RWPE2 (cell line): ENCODE data around the gene LARGE1.

Source experiments
- ATAC-seq: fragments of 200-7000 bp; cut with Tn5 transposase; 3 replicates; pipeline ENCODE4 v1.9.1; 2021; ENCODE audit warnings: low read depth
- DNase-seq: peaks from one replicate; pipeline ENCODE4 v3.0.0-alpha.2; 2020; ENCODE audit warnings: low spot score
- H3K27ac ChIP-seq: fragments of 450-650 bp; 2 replicates; pipeline ENCODE4 v1.5.1; 2017; ENCODE audit warnings: mild to moderate bottlenecking; ENCODE audit not compliant: poor library complexity, severe bottlenecking
- H3K27me3 ChIP-seq: fragments of 250-450 bp; sonication (Bioruptor Pico); 2 replicates; pipeline ENCODE4 v1.5.1; 2021; ENCODE audit warnings: mild to moderate bottlenecking, moderate library complexity; ENCODE audit not compliant: insufficient read depth, poor library complexity, severe bottlenecking
- H3K36me3 ChIP-seq: fragments of 250-450 bp; sonication (Bioruptor Pico); 2 replicates; pipeline ENCODE4 v1.5.1; 2020; ENCODE audit warnings: low read depth, mild to moderate bottlenecking, moderate library complexity
- H3K4me1 ChIP-seq: fragments of 250-450 bp; sonication (Bioruptor Pico); 2 replicates; pipeline ENCODE4 v1.5.1; 2021; ENCODE audit warnings: mild to moderate bottlenecking, moderate library complexity; ENCODE audit not compliant: insufficient read depth, poor library complexity, severe bottlenecking
- H3K4me3 ChIP-seq: fragments of 250-450 bp; sonication (Bioruptor Pico); 2 replicates; pipeline ENCODE4 v1.5.1; 2021; ENCODE audit warnings: mild to moderate bottlenecking, moderate library complexity; ENCODE audit not compliant: severe bottlenecking
- H3K9me3 ChIP-seq: fragments of 250-450 bp; sonication (Bioruptor Pico); 2 replicates; pipeline ENCODE4 v1.5.1; 2021; ENCODE audit warnings: mild to moderate bottlenecking, moderate library complexity; ENCODE audit not compliant: severe bottlenecking
- CTCF ChIP-seq: fragments of 450-650 bp; IDR thresholded peaks from one replicate; pipeline ENCODE4 v1.5.1; 2017; ENCODE audit warnings: mild to moderate bottlenecking, moderate library complexity; ENCODE audit not compliant: poor library complexity, severe bottlenecking

Gene LARGE1

GRCh38 chr22:33512908-33513307 is 407.4 kb downstream of the LARGE1 start:
- H3K4me3 ChIP-seq: no peak overlapping the region
- H3K27ac ChIP-seq: no peak overlapping the region
- no peaks in the 10 kb centered on the region for H3K27me3 ChIP-seq
- H3K9me3 ChIP-seq: no peaks in the 10 kb centered on the region
- H3K4me1 ChIP-seq: no peaks in the 10 kb centered on the region
- no peak for TF ChIP-seq CTCF
- no peaks in the 10 kb centered on the region for H3K36me3 ChIP-seq
- DNase-seq (no peak), ATAC-seq (no peak)

- no peak overlapping the region for H3K4me3 ChIP-seq
- H3K4me1 ChIP-seq: no peaks in the 10 kb centered on the region
- TF ChIP-seq CTCF: no peak
- H3K27me3 ChIP-seq: no peaks in the 10 kb centered on the region
- H3K27ac ChIP-seq: no peak overlapping the region
- DNase-seq: no peak
- no peaks in the 10 kb centered on the region for H3K9me3 ChIP-seq
- no peak for ATAC-seq
- H3K36me3 ChIP-seq: no peaks in the 10 kb centered on the region
These were observed 409.8 kb downstream of the LARGE1 start for GRCh38 chr22:33510429-33510904.

GRCh38 chr22:33504941-33505625 is 415.2 kb downstream of the LARGE1 start:
- no peak for TF ChIP-seq CTCF
- no peaks in the 10 kb centered on the region for H3K4me1 ChIP-seq
- H3K4me3 ChIP-seq: no peak overlapping the region
- H3K27ac ChIP-seq: no peak overlapping the region
- DNase-seq (no peak), ATAC-seq (no peak)
- H3K36me3 ChIP-seq: no peaks in the 10 kb centered on the region
- H3K9me3 ChIP-seq: no peaks in the 10 kb centered on the region
- no peaks in the 10 kb centered on the region for H3K27me3 ChIP-seq

- no peaks in the 10 kb centered on the region for H3K4me1 ChIP-seq
- no peak overlapping the region for H3K27ac ChIP-seq
- ATAC-seq (no peak), DNase-seq (no peak)
- H3K9me3 ChIP-seq: peaks cover 4% of the 10 kb centered on the region
- no peaks in the 10 kb centered on the region for H3K36me3 ChIP-seq
- H3K27me3 ChIP-seq: no peaks in the 10 kb centered on the region
- TF ChIP-seq CTCF: no peak
- no peak overlapping the region for H3K4me3 ChIP-seq
These were observed 424.2 kb downstream of the LARGE1 start for GRCh38 chr22:33496112-33496511.

- ATAC-seq (no peak), DNase-seq (no peak)
- Histone ChIP-seq H3K27ac (no peak overlapping the region), H3K4me1 (no peaks in the 10 kb centered on the region), H3K9me3 (peaks cover 4% of the 10 kb centered on the region), H3K4me3 (no peak overlapping the region), H3K27me3 (no peaks in the 10 kb centered on the region), H3K36me3 (no peaks in the 10 kb centered on the region)
- no peak for TF ChIP-seq CTCF
These were observed 426.6 kb downstream of the LARGE1 start for GRCh38 chr22:33493476-33494205.
